Effector memory CD4-positive, alpha-beta T cell (primary cell): ENCODE data around the gene RCBTB1.
A peak's percentile ranks its signal among the peaks of the same experiment; 100 is the strongest.

Experiments
- DNase-seq, 3 donors: peaks; one replicate each; pipeline ENCODE4 v3.0.0-alpha.2; 2020
- H3K27ac ChIP-seq: 2 replicates; pipeline ENCODE4 v1.7.0; 2013; ENCODE audit warnings: mild to moderate bottlenecking, low read length, moderate library complexity; ENCODE audit not compliant: insufficient read depth, poor library complexity, severe bottlenecking
- H3K27me3 ChIP-seq: replicated peaks from 2 replicates; pipeline ENCODE4 v1.7.0; 2013; ENCODE audit warnings: mild to moderate bottlenecking, low read length; ENCODE audit not compliant: insufficient read depth, control insufficient read depth, poor library complexity, severe bottlenecking
- H3K36me3 ChIP-seq: 2 replicates; pipeline ENCODE4 v1.7.0; 2013; ENCODE audit warnings: mild to moderate bottlenecking, low read length, moderate library complexity; ENCODE audit not compliant: control insufficient read depth, insufficient read depth
- H3K4me1 ChIP-seq: 2 replicates; pipeline ENCODE4 v1.7.0; 2013; ENCODE audit warnings: low read length, mild to moderate bottlenecking; ENCODE audit not compliant: control insufficient read depth, insufficient read depth, poor library complexity, severe bottlenecking
- H3K4me3 ChIP-seq: 2 replicates; pipeline ENCODE4 v1.7.0; 2013; ENCODE audit warnings: low read length, low read depth, mild to moderate bottlenecking; ENCODE audit not compliant: insufficient read depth, poor library complexity, severe bottlenecking
- H3K9me3 ChIP-seq: 2 replicates; pipeline ENCODE4 v1.7.0; 2013; ENCODE audit warnings: mild to moderate bottlenecking, low read length, moderate library complexity; ENCODE audit not compliant: control insufficient read depth

The RCBTB1 gene

GRCh38 chr13:49540552-49540951 lies 44.8 kb downstream of the RCBTB1 start:
- H3K27ac ChIP-seq: peak overlapping the region; percentile 5

GRCh38 chr13:49539746-49540145 lies 45.6 kb downstream of the RCBTB1 start:
- Histone ChIP-seq H3K9me3 (no peaks in the 10 kb centered on the region), H3K4me1 (no peaks in the 10 kb centered on the region), H3K27ac (no peak overlapping the region), H3K36me3 (peaks cover 3% of the 10 kb centered on the region), H3K4me3 (no peak overlapping the region), H3K27me3 (no peaks in the 10 kb centered on the region)
- DNase-seq: no peak

More at GRCh38 chr13:49540552-49540951, 44.8 kb downstream of the RCBTB1 start:
- H3K36me3 ChIP-seq: peaks cover 3% of the 10 kb centered on the region
- no peaks in the 10 kb centered on the region for H3K4me1 ChIP-seq
- H3K9me3 ChIP-seq: no peaks in the 10 kb centered on the region
- H3K4me3 ChIP-seq: peak overlapping the region; percentile 37
- H3K27me3 ChIP-seq: no peaks in the 10 kb centered on the region
- DNase-seq: no peak

- no peak overlapping the region for H3K4me3 ChIP-seq
- no peak for DNase-seq
- H3K27me3 ChIP-seq: no peaks in the 10 kb centered on the region
- no peaks in the 10 kb centered on the region for H3K4me1 ChIP-seq
- no peaks in the 10 kb centered on the region for H3K9me3 ChIP-seq
- H3K27ac ChIP-seq: no peak overlapping the region
- peaks cover under 1% of the 10 kb centered on the region for H3K36me3 ChIP-seq
These were observed 46.0 kb downstream of the RCBTB1 start for GRCh38 chr13:49539313-49539712.

GRCh38 chr13:49538404-49538803 lies 47.0 kb downstream of the RCBTB1 start:
- H3K4me3 ChIP-seq: no peak overlapping the region
- no peaks in the 10 kb centered on the region for H3K27me3 ChIP-seq
- H3K4me1 ChIP-seq: no peaks in the 10 kb centered on the region
- no peaks in the 10 kb centered on the region for H3K36me3 ChIP-seq
- DNase-seq: no peak
- no peak overlapping the region for H3K27ac ChIP-seq
- H3K9me3 ChIP-seq: no peaks in the 10 kb centered on the region

- H3K36me3 ChIP-seq: no peaks in the 10 kb centered on the region
- no peaks in the 10 kb centered on the region for H3K9me3 ChIP-seq
- H3K27me3 ChIP-seq: no peaks in the 10 kb centered on the region
- no peak overlapping the region for H3K4me3 ChIP-seq
- no peak for DNase-seq
- no peak overlapping the region for H3K27ac ChIP-seq
- no peaks in the 10 kb centered on the region for H3K4me1 ChIP-seq
These were observed 49.0 kb downstream of the RCBTB1 start for GRCh38 chr13:49536144-49536873.

GRCh38 chr13:49533591-49534269 lies 51.6 kb downstream of the RCBTB1 start:
- no peaks in the 10 kb centered on the region for H3K27me3 ChIP-seq
- no peak overlapping the region for H3K4me3 ChIP-seq
- no peak for DNase-seq
- peaks cover 1% of the 10 kb centered on the region for H3K36me3 ChIP-seq
- H3K9me3 ChIP-seq: no peaks in the 10 kb centered on the region
- H3K27ac ChIP-seq: no peak overlapping the region
- H3K4me1 ChIP-seq: no peaks in the 10 kb centered on the region

GRCh38 chr13:49533011-49533410 lies 52.3 kb downstream of the RCBTB1 start:
- no peaks in the 10 kb centered on the region for H3K9me3 ChIP-seq
- H3K36me3 ChIP-seq: peaks cover 5% of the 10 kb centered on the region
- no peak overlapping the region for H3K4me3 ChIP-seq
- no peaks in the 10 kb centered on the region for H3K27me3 ChIP-seq
- H3K27ac ChIP-seq: no peak overlapping the region
- no peak for DNase-seq
- H3K4me1 ChIP-seq: no peaks in the 10 kb centered on the region

- Histone ChIP-seq H3K27me3 (no peaks in the 10 kb centered on the region), H3K4me1 (no peaks in the 10 kb centered on the region), H3K9me3 (no peaks in the 10 kb centered on the region), H3K27ac (no peak overlapping the region), H3K4me3 (no peak overlapping the region), H3K36me3 (peaks cover 5% of the 10 kb centered on the region)
- no peak for DNase-seq
These were observed 52.8 kb downstream of the RCBTB1 start for GRCh38 chr13:49532593-49532992.

GRCh38 chr13:49530457-49530856 lies 54.9 kb downstream of the RCBTB1 start:
- DNase-seq: no peak
- Histone ChIP-seq H3K4me3 (no peak overlapping the region), H3K4me1 (no peaks in the 10 kb centered on the region), H3K27me3 (no peaks in the 10 kb centered on the region), H3K9me3 (no peaks in the 10 kb centered on the region), H3K27ac (no peak overlapping the region), H3K36me3 (peaks cover 5% of the 10 kb centered on the region)

- no peak overlapping the region for H3K4me3 ChIP-seq
- H3K27ac ChIP-seq: no peak overlapping the region
- H3K36me3 ChIP-seq: peaks cover 11% of the 10 kb centered on the region
- H3K9me3 ChIP-seq: no peaks in the 10 kb centered on the region
- DNase-seq: no peak
- H3K27me3 ChIP-seq: no peaks in the 10 kb centered on the region
- no peaks in the 10 kb centered on the region for H3K4me1 ChIP-seq
These were observed 57.2 kb downstream of the RCBTB1 start for GRCh38 chr13:49528161-49528560.
